ENCODE results near the gene ZNF638.

DNA sequence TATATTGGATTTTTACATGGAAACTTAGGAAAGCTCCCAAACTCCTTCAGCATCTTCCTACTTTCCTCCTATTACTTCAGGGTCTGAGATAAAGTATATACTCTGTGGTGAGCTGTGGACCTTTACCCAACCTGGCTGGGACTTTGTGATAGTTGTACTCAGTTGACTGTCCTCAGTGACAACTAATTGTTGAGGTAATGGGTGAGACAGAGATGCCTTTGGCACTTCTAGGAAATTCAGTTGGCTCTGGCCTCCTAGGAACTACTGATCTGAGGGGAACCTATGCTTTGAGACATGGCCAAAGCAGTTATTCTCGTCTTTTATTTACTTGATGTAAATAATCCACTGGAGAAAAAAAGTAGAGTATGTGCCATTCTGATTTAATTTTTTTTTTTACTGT is 39.4 kb upstream of the ZNF638 start:
- TF ChIP-seq, protein P1, sequence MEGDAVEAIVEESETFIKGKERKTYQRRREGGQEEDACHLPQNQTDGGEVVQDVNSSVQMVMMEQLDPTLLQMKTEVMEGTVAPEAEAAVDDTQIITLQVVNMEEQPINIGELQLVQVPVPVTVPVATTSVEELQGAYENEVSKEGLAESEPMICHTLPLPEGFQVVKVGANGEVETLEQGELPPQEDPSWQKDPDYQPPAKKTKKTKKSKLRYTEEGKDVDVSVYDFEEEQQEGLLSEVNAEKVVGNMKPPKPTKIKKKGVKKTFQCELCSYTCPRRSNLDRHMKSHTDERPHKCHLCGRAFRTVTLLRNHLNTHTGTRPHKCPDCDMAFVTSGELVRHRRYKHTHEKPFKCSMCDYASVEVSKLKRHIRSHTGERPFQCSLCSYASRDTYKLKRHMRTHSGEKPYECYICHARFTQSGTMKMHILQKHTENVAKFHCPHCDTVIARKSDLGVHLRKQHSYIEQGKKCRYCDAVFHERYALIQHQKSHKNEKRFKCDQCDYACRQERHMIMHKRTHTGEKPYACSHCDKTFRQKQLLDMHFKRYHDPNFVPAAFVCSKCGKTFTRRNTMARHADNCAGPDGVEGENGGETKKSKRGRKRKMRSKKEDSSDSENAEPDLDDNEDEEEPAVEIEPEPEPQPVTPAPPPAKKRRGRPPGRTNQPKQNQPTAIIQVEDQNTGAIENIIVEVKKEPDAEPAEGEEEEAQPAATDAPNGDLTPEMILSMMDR (IDR thresholded peaks at IDR 0.05), result no peak
- TF ChIP-seq POLR2A (IDR thresholded peaks at IDR 0.05), result no peak

Measured in thyroid gland (tissue), 4 donors.